Measurements from ENCODE around the gene ZNF662. TPM values are rescaled to one million over a fixed set of nuclear protein-coding genes. Genes with fewer than 3 reads are reported as not detected.

The ZNF662 gene
- total RNA-seq (10 to 100 TPM in 2 of 9 donors, 1 to 10 TPM in 7; 1.8 to 17.6 (median 7.3) TPM), polyA plus RNA-seq (10 to 100 TPM in 1 of 3 donors, 1 to 10 TPM in 2; 5.4 to 10.6 (median 5.4) TPM)
- long read RNA-seq, donor 1, partial matches to known transcripts: 0 of 1 reads
- long read RNA-seq, donor 1, other reads (novel, unspliced or antisense): 0 of 1 reads
- long read RNA-seq, donor 2: 0 reads
- long read RNA-seq, donor 3: 0 reads
- long read RNA-seq, donor 4: 0 reads
- long read RNA-seq, donor 5, partial matches to known transcripts: 0 of 3 reads
- long read RNA-seq, donor 5, other reads (novel, unspliced or antisense): 2 of 3 reads
- long read RNA-seq, donor 6, partial matches to known transcripts: 0 of 3 reads
- long read RNA-seq, donor 6, other reads (novel, unspliced or antisense): 3 of 3 reads
- long read RNA-seq, donor 7: 0 reads
- long read RNA-seq, donor 8: 0 reads
- long read RNA-seq, donor 9: 0 reads
- long read RNA-seq, donor 10: 0 reads

DNA sequence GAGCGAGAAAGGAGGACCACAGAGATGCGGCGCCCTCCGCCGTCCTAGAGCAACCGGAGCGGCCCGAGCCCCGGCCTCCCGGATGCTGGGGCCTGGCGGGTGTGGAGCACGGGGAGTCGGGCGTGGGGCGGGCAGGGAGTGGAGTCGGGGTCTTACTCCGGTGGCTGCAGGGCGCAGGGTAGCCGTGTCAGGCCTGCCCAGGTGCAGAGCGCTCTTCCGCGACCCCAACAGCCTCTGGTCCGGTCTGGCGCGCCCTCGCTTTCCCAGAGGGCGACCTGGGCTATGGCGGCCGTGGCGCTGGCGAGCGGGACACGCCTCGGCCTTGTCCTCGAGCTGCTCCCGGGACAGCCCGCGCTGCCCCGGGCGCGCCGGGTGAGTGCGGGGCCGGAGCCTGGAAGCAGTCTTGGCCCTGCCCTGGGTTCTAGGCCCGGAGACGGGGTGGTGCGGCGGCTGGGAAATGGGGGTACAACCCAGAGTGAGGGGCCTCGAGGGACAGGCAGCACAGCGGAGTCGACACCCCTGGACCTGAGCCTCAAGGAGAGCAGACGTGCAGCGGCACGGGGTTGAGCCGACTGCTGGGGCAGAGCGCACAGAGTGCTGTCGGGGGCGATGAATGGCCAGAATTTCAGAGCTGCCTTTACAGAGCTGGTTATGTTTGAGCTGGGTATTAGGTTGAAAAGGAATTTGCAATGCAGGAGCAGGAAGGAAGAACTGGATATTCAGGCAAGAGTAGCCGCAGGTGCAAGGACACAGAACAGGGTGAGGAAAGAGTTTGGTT is at the start of gene ZNF662:
Gene ZNF662 (plus strand): TSS at position 73 of the 778 bp plus-strand sequence. CDS start 1,973 bp downstream, outside the sequence.
- WGBS, 4 donors: 2 to 7% (median 5%) methylated on average over 15 to 59 of the region's 59 CpGs
- TF ChIP-seq, protein P1, sequence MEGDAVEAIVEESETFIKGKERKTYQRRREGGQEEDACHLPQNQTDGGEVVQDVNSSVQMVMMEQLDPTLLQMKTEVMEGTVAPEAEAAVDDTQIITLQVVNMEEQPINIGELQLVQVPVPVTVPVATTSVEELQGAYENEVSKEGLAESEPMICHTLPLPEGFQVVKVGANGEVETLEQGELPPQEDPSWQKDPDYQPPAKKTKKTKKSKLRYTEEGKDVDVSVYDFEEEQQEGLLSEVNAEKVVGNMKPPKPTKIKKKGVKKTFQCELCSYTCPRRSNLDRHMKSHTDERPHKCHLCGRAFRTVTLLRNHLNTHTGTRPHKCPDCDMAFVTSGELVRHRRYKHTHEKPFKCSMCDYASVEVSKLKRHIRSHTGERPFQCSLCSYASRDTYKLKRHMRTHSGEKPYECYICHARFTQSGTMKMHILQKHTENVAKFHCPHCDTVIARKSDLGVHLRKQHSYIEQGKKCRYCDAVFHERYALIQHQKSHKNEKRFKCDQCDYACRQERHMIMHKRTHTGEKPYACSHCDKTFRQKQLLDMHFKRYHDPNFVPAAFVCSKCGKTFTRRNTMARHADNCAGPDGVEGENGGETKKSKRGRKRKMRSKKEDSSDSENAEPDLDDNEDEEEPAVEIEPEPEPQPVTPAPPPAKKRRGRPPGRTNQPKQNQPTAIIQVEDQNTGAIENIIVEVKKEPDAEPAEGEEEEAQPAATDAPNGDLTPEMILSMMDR (IDR thresholded peaks at IDR 0.05): no peak
- peak in 1 of 2 donors; percentile 21 for TF ChIP-seq POLR2A (IDR thresholded peaks at IDR 0.05)
- DNase-seq: peak; percentile 42 to 70 (median 52)
- H3K9me3 ChIP-seq (replicated peaks in 1 of 3): no peaks in the 10 kb centered on the region
- no peaks in the 10 kb centered on the region for H3K27me3 ChIP-seq
- H3K4me3 ChIP-seq: peak within 1 kb of the TSS in 3 of 4 donors; percentile 62 to 81 (median 73)
- peaks cover 0 to 10% of the 10 kb centered on the region in 2 donors for H3K4me1 ChIP-seq (replicated peaks in 1 of 2)
- H3K27ac ChIP-seq: peak within 1 kb of the TSS in 3 of 5 donors; percentile 41 to 77 (median 49)
- H3K36me3 ChIP-seq (replicated peaks in 1 of 2): no peaks in the 10 kb centered on the region
- intact Hi-C loops (cut with DNase I): no loop called here

DNA sequence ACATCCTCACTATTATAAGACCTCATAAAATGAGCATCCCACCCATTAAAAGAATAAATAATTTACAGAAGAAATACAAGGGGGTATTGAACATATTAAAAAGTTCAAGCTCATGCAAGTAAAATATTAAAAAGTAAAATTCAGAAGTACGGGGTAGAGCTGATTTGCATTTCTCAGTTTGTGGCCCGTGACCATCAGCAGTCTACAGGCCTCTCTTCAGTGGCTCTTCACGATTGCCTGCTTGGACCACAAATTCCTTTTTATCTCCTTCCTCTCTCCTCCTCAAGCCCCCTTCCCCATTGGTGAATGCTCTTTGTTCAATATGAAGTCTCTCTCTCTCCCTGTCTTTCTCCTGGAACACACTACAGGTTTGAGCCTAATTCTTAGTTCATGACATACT is 49.4 kb upstream of the ZNF662 start:
- DNase-seq: no peak
- no peak for TF ChIP-seq POLR2A (IDR thresholded peaks at IDR 0.05)
- TF ChIP-seq, protein P1 (IDR thresholded peaks at IDR 0.05): no peak
- no peaks in the 10 kb centered on the region for H3K27me3 ChIP-seq
- H3K4me3 ChIP-seq: no peak overlapping the region
- H3K4me1 ChIP-seq (replicated peaks in 1 of 2): peaks cover 8 to 20% of the 10 kb centered on the region in 2 donors
- H3K9me3 ChIP-seq (replicated peaks in 1 of 3): no peaks in the 10 kb centered on the region
- no peaks in the 10 kb centered on the region for H3K36me3 ChIP-seq (replicated peaks in 1 of 2)
- WGBS, 4 donors: 90 to 96% (median 93%) methylated on average over 3 of the region's 3 CpGs
- no peak overlapping the region for H3K27ac ChIP-seq
- intact Hi-C loops (cut with DNase I): no loop called here

DNA sequence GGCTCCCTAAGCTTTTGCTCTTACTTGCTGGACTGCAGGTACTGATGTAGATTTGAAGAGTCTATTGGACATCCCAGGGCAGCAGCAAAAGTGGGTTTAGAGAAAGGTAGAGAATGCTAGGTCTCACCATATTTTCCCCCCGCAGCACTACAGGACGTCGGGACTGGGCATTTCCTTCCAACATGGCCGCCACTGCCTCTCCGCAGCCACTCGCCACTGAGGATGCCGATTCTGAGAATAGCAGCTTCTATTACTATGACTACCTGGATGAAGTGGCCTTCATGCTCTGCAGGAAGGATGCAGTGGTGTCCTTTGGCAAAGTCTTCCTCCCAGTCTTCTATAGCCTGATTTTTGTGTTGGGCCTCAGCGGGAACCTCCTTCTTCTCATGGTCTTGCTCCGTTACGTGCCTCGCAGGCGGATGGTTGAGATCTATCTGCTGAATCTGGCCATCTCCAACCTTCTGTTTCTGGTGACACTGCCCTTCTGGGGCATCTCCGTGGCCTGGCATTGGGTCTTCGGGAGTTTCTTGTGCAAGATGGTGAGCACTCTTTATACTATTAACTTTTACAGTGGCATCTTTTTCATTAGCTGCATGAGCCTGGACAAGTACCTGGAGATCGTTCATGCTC is 41.5 kb upstream of the ZNF662 start:
- intact Hi-C loops (cut with DNase I): no loop called here
- Histone ChIP-seq H3K4me3 (no peak overlapping the region), H3K9me3 (replicated peaks in 1 of 3) (no peaks in the 10 kb centered on the region), H3K36me3 (replicated peaks in 1 of 2) (no peaks in the 10 kb centered on the region), H3K27me3 (no peaks in the 10 kb centered on the region), H3K27ac (no peak overlapping the region), H3K4me1 (replicated peaks in 1 of 2) (no peaks in the 10 kb centered on the region)
- TF ChIP-seq, protein P1 (IDR thresholded peaks at IDR 0.05): no peak
- TF ChIP-seq POLR2A (IDR thresholded peaks at IDR 0.05): no peak
- 92 to 98% (median 95%) methylated on average over 14 to 15 of the region's 15 CpGs for WGBS, 4 donors
- no peak for DNase-seq

DNA sequence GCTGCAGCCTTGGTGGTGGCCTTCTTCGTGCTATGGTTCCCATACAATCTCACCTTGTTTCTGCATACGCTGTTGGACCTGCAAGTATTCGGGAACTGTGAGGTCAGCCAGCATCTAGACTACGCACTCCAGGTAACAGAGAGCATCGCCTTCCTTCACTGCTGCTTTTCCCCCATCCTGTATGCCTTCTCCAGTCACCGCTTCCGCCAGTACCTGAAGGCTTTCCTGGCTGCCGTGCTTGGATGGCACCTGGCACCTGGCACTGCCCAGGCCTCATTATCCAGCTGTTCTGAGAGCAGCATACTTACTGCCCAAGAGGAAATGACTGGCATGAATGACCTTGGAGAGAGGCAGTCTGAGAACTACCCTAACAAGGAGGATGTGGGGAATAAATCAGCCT is 40.7 kb upstream of the ZNF662 start:
- H3K4me3 ChIP-seq: no peak overlapping the region
- intact Hi-C loops (cut with DNase I): no loop called here
- no peak overlapping the region for H3K27ac ChIP-seq
- no peaks in the 10 kb centered on the region for H3K36me3 ChIP-seq (replicated peaks in 1 of 2)
- TF ChIP-seq, protein P1 (IDR thresholded peaks at IDR 0.05): no peak
- no peak for TF ChIP-seq POLR2A (IDR thresholded peaks at IDR 0.05)
- 92 to 100% (median 94%) methylated on average over 8 of the region's 8 CpGs for WGBS, 4 donors
- no peaks in the 10 kb centered on the region for H3K4me1 ChIP-seq (replicated peaks in 1 of 2)
- H3K27me3 ChIP-seq: no peaks in the 10 kb centered on the region
- DNase-seq: no peak
- no peaks in the 10 kb centered on the region for H3K9me3 ChIP-seq (replicated peaks in 1 of 3)
